HG02642 (cell line): ENCODE results near the gene NDUFC2.
"Not testable (repeated sequence)": the region's sequence is repeated elsewhere in the genome, so short reads cannot be mapped to it uniquely, and the experiment has no call there.

ENCODE experiments used
- ATAC-seq: cut with Tn5 transposase; IDR thresholded peaks from one replicate; pipeline ENCODE4 v1.9.1; 2021; ENCODE audit warnings: mild to moderate bottlenecking; ENCODE audit not compliant: unreplicated experiment, poor library complexity

NDUFC2 gene

GRCh38 chr11:78080818-78081495 is 1.3 kb upstream of the NDUFC2 start:
- ATAC-seq: no peak

DNA sequence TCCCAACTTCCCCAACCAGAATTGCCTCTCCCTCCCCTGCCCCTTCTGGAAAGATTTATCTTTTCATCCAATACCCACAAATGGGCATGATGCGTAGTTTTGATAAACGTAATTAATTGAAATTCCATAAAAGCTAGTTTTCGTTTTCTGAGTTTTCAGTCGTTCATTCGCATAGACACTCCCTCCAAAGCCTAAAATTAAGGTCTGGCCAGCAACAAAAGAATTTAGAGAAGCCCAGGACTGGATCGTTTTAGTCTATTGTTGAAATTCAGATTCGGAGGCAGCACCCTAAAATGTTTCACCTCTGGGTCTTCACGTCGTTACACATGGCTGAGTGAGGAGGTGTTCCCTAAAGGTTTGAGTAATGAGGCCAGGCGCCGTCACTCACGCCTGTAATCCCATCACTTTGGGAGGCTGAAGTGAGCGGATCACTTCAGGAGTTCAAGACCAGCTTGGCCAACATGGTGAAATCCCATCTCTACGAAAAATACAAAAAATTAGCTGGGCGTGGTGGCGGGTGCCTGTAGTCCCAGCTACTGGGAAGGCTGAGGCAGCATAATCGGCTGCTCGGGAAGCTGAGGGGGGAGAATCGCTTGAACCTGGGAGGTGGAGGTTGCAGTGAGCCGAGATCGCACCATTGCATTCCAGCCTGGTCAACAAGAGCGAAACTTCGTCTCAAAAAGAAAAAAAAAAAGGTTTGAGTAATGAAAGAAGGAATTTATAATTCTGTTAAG is 589 bp upstream of the NDUFC2 start:
- ATAC-seq: no peak

GRCh38 chr11:78078218-78079167 is 1.2 kb downstream of the NDUFC2 start:
- no peak for ATAC-seq

- not testable (repeated sequence) for ATAC-seq
Measured at GRCh38 chr11:78077592-78077991, 2.1 kb downstream of the NDUFC2 start.

GRCh38 chr11:78076733-78077403 is 2.8 kb downstream of the NDUFC2 start:
- no peak for ATAC-seq

DNA sequence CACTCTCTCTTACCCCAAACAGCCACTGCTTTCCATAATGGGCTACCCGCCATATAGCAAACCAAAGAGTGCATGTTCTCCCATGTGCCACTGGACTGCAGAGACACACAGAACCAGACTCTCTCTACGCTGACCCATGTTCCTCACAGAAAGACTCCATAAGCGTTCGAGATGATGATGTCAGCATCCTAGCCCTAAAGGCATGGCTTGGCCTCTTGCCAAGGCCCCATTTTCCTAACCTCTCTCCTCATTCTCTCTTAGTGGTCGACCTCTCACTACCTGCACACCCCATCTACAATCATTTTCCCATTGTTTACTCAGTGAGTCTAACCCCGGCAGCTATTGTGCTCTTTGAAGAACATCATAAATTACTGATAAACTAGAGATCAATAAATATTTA is 4.9 kb downstream of the NDUFC2 start:
- ATAC-seq: no peak

- no peak for ATAC-seq
Measured at GRCh38 chr11:78072455-78072854, 7.2 kb downstream of the NDUFC2 start.

- no peak for ATAC-seq
Measured at GRCh38 chr11:78071717-78072116, 7.9 kb downstream of the NDUFC2 start.

- no peak for ATAC-seq
Measured at GRCh38 chr11:78070621-78071020, 9.0 kb downstream of the NDUFC2 start.

- ATAC-seq: no peak
Measured at GRCh38 chr11:78069465-78069864, 10.2 kb downstream of the NDUFC2 start.

GRCh38 chr11:78067704-78068103 is 12.0 kb downstream of the NDUFC2 start:
- ATAC-seq: no peak

DNA sequence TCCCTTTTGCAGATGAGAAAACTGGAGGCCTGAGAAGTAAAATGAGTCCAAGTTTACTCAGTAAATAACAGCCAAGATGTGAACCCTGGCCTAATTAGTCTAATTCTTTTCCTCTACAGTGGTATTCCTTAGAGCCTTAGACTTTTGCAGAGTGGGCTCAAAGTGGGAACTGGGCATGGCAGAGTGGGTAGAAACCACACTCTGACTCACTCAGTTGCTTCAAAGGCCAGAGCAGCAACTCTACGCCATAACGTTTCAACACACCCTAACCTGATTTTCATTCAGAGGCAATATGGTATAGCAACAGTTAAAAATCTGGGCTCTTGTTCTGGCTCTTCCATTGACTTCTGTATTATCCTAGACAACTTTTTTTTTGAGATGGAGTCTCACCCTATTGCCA is 13.2 kb downstream of the NDUFC2 start:
- ATAC-seq: no peak

DNA sequence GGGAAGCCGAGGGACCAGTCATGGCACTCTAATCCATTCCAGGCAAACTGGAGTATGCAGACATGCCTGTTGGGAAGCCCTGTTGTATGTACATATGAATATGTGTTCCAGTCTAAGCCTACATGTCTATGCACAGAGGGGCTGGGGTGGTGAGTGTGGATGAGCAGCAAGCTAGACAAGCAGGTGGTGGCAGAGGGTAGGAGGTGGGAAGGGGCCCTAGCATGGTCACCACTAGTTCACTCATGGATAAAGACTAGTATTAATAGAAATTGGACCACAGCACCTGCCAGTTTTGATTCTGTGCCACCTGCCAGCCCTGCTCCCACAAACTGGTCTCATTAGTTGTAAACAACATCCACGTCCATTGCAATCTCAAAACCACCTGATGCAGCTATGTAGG is 14.5 kb downstream of the NDUFC2 start:
- ATAC-seq: no peak

DNA sequence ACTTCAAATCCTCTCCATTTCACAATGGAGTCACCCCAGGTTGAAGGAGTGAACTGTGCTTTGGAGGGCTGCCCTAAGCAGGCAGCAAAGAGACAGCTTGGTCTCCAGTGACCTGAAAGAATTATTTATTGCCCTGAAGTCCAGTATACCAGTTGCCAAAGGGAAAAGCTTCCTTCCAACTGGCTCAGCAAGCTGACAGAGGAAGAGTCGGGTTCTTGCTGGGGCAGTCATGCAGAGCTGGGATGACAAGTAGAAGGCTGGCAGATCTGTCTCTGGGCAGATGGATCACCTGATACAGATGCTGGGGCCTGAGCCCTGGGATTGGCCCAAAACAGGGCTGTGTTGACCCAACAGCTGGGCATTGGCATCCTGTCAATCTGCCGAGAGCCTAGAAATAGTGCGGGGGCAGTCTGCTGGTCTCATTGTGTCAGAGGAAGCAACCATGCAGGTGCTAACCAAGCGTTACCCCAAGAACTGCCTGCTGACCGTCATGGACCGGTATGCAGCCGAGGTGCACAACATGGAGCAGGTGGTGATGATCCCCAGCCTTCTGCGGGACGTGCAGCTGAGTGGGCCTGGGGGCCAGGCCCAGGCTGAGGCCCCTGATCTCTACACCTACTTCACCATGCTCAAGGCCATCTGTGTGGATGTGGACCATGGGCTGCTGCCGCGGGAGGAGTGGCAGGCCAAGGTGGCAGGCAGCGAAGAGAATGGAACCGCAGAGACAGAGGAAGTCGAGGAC is 16.1 kb downstream of the NDUFC2 start, which contains the start of gene THRSP:
THRSP (plus strand) TSS at position 422 of the 742 bp plus-strand sequence; CDS start at position 443, 21 bp downstream.
- no peak for ATAC-seq

GRCh38 chr11:78062671-78063070 is 17.0 kb downstream of the NDUFC2 start:
- ATAC-seq: no peak

DNA sequence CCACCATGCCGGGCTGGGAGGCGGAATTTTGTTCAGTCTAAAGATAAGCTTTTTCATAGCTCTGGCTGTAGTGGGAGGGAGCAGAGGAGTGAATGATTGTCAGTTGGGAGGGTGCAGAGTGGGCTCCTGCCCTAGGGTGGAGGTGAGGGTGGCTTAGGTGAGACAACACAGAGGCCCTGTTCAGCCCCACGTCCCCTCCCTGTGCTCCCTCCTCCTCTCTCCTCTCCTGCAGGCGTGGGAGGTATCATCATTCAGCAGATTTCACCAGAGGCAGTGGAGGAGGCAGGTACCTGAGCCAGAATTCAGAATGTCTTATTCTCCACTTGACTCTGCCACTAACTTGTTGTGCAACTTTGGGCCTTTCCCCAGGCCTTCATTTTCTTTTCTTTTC is 17.7 kb downstream of the NDUFC2 start:
- ATAC-seq: no peak

GRCh38 chr11:78061088-78061920 is 18.4 kb downstream of the NDUFC2 start:
- ATAC-seq: no peak

- no peak for ATAC-seq
Measured at GRCh38 chr11:78060533-78060932, 19.1 kb downstream of the NDUFC2 start.
